HG02840 (cell line): Measurements from ENCODE around the gene YJEFN3.

Experiments used
- ATAC-seq: cut with Tn5 transposase; IDR thresholded peaks from one replicate; pipeline ENCODE4 v1.9.1; 2021; ENCODE audit warnings: mild to moderate bottlenecking, moderate library complexity, moderate number of reproducible peaks; ENCODE audit not compliant: unreplicated experiment, low FRiP score

Gene YJEFN3

DNA sequence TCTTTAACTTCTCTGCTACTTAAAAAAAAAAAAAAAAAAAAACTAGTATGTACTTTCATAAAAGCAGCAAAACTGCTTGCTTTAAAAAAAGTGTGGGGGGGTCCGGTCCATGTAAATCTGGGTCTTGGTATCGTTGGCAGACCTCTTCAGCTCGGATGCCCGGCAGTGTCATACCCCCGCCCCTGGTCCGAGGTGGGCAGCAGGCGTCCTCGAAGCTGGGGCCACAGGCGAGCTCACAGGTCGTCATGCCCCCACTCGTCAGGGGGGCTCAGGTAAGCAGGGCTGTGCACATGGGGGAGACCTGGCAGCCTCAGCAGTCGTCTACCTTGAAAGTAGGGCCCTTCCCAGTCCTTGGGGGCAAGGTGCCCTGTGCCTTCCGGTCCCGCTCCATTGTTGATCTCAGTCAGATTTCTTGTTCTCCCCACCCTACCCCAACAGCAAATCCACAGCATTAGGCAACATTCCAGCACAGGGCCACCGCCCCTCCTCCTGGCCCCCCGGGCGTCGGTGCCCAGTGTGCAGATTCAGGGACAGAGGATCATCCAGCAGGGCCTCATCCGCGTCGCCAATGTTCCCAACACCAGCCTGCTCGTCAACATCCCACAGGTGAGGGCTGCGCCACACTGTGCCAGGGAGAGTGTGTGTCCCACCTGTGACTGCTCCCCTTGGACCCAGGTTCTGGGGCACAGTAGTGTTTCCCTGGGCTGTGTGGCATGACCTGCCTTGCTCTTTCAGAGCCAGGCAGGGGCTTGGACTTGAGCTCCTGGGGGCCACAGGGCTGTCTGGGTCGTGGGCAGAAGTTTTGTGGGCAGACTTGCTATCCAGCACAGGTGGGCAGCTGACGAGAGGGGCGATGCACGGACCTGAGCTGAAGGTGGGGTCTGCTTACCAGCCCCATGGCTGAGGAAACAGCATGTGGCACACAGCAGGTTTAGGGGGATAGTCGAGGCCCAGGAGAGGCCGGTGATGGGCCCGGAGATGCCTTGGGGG lies 32.8 kb upstream of the YJEFN3 start:
- ATAC-seq, result no peak

DNA sequence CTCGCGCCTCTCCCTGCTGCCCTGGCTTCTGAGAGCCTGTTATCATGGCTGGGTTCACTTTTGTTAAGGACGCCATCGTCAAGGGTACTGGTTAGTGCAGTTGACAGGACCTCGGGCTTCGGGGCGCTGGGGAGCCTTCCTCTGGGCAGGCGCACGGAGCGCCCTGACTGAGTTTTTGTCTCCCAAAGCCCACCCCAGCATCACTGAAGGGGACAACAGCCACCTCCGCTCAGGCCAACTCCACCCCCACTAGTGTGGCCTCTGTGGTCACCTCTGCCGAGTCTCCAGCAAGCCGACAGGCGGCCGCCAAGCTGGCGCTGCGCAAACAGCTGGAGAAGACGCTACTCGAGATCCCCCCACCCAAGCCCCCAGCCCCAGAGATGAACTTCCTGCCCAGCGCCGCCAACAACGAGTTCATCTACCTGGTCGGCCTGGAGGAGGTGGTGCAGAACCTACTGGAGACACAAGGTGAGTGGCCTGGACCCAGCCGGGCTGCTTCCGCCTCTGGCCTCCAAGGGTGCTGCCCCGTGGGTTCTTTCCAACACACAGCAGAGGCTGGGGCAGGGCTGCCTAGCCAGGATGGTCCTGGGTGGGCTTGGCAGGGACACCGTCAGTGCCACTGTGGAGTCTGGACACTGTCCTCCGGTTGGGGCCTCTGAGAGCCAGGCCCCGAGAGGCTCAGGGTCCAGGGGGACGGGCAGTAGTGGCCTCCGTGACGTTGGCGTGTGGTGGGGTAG lies 30.3 kb upstream of the YJEFN3 start:
- no peak for ATAC-seq

DNA sequence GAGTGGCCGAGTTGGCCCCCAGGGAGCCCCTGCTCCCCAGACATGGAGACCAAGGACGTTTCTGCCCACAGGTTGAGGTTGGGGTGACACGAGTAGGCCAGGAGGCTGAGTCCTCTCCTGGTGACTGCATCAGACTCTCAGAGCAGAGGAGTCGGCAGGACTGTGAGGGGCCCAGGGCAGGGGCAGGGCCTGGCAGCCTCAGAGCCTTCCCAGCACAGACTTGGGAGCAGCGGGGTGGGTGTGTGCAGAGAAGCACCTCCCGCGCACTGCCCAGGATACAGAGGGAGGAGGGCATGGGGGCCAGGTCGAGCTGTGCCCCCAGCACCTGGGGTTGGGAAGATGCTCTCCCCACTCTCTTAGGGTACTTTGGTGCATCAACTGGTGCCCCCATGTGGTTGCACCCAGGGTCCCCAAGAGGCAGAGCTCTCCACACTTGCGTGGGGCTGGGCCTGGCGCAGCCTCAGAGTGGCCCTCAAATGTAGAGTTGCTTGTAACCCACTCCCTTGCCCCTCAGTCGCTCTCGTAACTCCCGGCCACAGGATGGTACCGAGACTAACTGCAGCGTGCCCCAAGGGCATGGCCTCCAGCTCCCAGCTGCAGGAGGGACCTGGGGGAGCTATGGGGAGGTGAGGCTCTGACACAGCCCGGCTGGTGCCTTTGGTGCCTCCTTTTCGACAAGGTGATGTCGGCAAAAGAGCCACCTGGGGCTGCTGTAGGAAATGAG lies 29.3 kb upstream of the YJEFN3 start:
- ATAC-seq, result no peak

DNA sequence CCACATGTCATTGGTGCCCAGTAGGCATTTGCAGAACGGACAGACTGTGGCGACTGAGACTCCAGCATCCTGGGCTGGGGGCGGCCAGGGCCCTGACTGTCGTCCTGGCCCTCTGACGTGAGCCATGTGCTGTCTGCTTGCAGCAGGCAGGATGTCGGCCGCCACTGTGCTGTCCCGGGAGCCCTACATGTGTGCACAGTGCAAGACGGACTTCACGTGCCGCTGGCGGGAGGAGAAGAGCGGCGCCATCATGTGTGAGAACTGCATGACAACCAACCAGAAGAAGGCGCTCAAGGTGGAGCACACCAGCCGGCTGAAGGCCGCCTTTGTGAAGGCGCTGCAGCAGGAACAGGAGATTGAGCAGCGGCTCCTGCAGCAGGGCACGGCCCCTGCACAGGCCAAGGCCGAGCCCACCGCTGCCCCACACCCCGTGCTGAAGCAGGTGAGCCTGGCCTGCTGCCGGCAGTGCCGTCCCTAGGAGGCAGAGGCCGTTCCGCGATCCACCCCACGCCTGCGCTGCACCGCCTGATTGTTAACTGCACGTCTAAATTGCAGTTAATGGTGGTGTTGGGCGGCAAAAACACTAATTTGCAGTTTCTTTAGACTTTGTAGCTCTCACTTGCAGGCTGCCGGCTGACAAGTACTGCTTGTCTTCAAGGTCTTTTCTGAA lies 27.6 kb upstream of the YJEFN3 start:
- no peak for ATAC-seq

DNA sequence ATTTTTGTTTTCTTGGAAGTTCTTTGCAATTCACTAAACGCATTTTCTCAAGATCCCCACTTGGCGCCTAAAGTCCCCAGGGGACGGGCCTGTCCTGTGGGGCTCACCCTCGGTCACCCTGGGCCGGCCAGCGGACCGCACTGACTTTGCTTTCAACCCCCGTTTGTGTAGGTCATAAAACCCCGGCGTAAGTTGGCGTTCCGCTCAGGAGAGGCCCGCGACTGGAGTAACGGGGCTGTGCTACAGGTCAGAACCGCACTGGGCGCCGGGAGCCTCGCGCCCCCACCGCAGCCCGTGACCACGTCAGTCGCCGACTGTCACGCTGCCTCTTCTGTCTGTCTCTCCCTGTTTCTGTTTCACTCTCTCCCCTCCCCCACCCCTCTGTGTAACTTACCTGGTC lies 26.9 kb upstream of the YJEFN3 start:
- no peak for ATAC-seq

DNA sequence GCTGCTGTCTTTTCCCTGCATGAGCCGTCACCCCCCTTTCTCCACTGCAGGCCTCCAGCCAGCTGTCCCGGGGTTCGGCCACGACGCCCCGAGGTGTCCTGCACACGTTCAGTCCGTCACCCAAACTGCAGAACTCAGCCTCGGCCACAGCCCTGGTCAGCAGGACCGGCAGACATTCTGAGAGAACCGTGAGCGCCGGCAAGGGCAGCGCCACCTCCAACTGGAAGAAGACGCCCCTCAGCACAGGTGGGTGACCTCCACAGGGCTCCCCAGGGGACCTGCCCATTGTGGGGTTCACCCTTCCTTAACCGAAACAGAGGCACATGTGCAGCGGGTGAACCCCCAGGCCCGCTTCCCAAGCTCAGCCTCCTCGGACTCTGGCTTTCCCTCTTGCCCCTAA lies 26.4 kb upstream of the YJEFN3 start:
- ATAC-seq, result no peak

DNA sequence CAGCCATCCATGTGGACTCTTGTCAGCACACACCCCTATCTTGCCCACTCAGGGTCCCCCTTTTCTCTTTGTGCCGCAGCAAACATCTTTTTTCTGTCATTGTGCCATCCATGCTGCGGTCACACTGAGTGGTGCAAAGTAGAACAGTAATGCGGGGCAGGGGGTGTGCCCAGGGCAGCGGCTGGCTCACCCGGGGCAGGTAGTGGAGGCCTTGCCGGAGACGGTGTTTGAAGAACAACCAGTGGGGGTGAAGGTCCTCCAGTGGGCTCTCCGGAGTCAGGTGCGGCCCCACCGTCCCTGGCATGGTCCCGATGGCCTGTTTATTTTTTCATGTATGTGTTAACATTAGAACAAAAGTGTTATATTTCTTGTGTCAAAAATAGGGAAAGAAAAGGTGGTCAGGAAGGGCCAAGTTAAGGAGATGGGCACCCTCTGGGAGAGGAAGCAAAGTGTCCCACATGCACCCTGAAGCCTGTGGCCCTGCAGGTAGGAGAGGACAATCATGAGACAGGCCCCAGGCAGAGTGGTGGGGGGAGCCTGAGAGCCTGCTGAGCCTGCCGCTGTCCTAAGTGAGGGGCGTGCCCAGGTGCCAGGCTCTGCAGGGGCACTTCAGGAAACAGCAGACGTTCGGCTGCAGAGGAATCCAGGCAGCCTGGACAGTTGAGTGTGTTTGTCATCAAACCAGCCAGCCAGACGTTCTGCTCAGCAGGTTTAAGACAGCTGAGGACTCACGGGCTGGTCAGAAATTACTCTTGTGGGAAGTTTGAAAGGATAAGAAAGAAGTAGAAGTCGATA lies 25.7 kb upstream of the YJEFN3 start:
- no peak for ATAC-seq

DNA sequence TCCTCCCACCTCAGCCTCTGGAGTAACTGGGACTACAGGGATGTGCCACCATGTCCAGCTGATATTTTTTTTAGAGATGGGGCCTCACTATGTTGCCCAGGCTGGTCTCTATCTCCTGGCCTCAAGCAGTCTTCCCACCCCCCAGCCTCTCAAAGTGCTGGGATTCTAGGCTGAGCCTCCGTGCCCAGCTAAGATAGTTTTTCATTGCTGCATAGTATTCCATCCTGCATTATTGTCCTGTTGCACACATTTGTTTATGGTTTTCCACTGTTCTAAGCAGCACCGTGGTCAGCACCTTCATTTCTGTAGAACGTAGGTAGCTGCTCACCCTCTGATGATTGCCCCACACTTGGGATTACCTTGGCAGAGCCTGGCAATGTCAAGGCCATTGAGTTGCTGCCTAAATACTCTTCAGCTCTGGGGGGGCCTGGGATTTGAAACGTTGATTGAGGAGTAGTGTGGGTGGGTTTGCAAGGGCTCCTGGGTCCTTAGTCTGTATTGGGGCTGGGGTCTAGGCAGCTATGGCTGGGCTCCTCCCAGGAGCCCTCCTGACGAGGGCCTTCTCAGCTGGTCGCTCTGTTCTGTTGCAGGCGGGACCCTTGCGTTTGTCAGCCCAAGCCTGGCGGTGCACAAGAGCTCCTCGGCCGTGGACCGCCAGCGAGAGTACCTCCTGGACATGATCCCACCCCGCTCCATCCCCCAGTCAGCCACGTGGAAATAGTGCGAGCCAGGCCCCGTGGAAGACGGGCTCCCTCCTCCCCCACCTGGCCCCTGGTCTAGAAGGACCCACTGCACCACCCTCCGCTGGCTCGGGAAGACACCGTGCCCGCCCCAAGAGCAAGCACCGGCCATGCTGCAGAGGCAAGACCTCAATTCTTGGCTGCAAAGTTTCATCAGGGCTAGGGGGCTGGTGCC lies 23.7 kb upstream of the YJEFN3 start:
- ATAC-seq, result no peak

DNA sequence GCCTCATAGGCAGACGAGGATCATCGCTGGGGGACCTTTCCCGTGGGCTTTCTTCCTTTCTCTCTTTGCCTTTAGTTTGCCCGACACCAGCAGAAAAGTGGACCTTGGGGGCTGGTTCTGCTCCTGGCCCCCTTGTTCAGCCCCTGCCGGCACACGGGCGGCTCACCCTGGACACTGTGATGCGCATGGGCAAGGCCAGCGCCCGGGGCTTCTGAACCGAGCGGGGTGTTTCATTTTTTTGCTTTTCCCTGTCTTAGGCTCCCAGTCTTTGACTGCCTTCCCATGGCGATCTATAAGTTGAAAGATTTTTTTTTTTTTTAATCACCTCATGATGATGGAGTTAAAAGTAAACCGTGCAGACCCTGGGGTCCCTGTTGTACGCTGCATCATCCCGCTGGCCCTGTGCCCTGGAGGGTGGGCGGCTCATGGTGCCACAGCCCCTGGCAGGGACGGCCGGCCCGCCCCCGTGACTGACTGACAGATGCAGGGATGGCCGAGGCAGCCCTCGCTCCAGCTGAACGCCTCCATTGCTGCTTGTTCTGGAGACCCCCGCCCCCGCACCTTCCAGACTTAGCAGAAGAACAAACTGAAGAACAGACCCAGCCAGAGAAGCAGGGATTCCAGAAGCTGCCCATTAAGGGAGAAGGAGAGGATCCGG lies 22.9 kb upstream of the YJEFN3 start:
- ATAC-seq, result no peak

DNA sequence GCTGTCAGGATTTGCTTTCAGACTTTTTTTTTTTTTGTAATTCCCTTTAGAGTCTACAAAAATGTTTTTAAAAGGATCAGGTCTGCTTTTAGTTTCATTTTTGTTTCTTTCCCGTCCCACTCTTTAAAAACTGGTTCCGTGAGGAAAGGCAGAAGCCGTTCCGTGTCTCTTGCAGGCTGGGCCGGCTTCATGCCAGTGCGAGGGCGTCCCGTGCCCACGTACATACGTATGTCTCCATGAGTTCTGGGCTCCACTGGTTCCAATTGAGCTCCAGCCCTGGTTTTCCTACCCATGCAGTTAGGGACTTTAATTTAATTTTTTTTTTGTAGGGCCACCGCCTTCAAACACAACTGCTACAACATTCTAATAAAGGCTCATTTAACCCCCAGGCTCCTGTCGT lies 22.1 kb upstream of the YJEFN3 start:
- ATAC-seq, result no peak

DNA sequence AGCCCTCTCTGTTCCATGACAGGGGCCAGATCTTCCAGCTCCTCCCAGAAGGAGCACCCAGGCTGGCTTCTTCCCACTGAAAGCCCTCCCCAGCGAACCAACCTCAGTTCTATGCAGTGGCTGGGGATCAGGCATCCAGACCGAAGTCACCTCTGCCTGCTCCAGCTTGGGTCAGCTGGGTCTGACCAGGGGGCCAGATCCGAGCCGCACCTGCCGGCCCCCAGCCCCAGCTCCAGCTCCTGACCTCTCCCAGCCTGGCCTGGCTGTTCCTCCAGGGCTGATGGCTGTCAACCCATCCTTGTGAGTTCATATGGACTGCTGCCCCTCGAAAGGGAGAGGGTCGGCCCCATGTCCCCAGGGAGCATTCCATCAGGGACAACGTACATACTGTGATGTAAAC lies 21.4 kb upstream of the YJEFN3 start:
- ATAC-seq, result no peak

DNA sequence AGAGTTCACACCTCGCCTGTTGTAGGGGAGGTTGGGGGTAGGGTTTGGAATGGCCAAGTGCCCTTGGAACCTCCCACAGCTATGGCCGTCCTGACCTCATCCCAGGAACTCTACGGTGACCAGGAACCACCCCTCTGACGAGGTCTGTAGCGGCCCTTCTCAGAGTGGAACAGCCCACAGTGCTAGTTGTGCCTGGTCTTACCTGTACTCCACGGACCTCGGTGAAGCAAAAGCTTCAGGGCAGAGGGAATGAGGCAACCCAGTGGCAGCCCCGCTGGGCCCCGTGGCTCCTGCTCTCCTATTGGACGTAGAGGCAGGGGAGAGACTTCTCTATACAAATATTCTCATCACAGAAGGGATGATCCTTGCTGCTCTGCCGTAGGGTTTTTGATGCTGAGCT lies 20.5 kb upstream of the YJEFN3 start:
- ATAC-seq, result no peak

DNA sequence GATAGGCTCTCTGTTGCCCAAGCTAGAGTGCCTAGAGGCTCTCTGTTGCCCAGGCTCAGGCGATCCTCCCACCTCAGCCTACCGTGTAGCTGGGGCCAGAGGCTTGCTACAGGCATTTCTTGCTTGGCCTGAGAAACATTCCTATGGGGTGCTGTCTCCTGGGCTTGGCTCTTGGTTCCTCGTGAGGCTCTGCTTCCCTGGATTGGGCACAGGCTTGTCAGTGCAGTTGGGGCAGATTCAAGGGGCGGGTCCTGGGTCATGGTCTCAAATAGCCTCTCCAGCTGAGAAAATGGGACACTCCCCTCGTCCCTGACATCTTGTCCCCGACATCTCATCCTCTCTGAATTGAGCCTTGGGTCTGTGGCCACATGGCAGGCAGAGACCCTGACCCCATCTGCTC lies 18.3 kb upstream of the YJEFN3 start:
- no peak for ATAC-seq

DNA sequence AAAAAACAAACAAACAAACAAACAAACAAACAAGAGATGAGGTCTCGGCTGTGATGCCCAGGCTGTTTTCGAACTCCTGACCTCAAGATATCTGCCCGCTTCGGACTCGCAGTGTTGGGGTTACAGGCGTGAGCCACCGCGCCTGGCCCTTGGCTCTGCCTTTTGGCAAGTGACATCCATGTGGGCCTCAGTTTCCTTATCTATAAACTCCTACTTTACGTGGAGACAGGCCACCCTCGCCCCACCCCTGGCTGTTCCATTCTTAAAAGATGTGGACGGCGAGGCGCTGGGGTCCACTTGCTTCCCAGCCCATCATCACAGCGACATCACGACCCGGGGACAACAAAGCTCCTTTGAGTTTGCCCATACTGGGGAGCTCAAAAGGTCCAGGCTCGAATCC lies 15.0 kb upstream of the YJEFN3 start:
- ATAC-seq, result no peak

DNA sequence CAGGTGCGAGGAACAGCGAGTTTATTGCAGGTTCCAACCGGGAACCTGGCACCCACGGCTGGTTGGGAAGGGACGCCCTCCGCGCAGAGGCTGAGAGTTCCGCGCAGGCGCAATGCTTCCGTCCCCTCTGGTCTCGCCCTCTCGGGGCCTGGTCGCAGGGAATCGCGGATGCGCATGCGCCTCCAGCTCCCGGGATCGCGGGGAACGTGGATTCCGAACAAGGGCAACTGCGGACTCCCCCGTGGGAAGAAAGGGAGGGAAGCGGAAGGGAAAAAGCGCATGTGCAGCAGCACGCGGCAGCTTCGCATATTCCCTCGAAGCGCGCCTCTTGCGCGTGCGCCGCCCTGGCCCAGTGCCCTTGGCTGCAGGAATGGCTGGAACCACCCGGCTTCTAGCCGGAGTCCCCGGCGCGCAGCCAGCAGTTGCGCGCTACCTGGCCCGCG lies 14.5 kb upstream of the YJEFN3 start:
- ATAC-seq, result no peak

DNA sequence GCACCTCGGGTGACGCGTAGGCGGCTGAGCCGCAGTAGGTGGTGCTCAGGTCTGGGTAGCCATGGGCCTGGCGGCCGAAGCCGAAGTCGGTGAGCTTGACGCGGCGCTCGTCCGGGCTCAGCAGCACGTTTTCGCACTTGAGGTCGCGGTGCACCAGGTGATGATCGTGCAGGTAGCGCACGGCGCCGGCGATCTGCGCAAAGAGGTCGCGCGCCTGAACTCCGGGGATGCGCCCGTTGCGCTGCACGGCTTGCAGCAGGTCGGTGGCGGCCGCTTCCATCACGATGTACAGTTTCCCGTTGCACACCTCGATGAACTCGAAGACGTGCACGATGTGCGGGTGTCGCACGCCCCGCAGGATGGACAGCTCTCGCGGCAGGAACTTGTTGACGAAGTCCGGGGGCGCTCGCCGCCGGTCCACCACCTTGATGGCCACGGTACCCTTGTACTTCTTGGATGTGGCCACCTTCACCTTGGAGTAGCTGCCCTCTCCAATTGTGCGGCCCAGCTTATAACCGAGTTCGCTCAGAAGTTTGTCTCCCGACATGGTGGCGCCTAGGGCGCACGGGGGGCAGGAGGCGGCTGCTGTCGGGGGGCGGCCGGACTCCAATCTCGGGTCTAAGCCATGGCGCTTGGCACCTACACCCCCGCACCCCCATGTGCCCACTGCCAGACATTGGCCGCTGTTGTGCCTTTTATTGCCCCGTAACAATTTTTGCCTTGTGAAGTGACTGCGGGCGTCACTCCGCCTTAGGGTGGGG lies 13.7 kb upstream of the YJEFN3 start, which contains the start of gene TSSK6:
Gene TSSK6 (minus strand): TSS at position 668 of the 761 bp plus-strand sequence. CDS start 121 bp downstream, at position 547.
- no peak for ATAC-seq
